GM23248 (cell line): ENCODE results near the gene ADGB. TPM values are rescaled to one million over a fixed set of nuclear protein-coding genes. Genes with fewer than 3 reads are reported as not detected.

Experiments used
- DNase-seq: peaks from one replicate; pipeline ENCODE4 v3.0.0-alpha.2; 2015
- H2AFZ ChIP-seq: fragments of 200-600 bp; sonication (generic); 2 replicates; pipeline ENCODE4 v1.6.1; 2016; ENCODE audit warnings: antibody characterized with exemption
- H3F3A ChIP-seq: fragments of 200-600 bp; sonication (generic); 2 replicates; pipeline ENCODE4 v1.6.1; 2016; ENCODE audit warnings: mild to moderate bottlenecking, antibody characterized with exemption, mixed run types; ENCODE audit not compliant: insufficient read depth
- H3K27ac ChIP-seq: fragments of 200-600 bp; sonication (generic); 2 replicates; pipeline ENCODE4 v1.5.1; 2016; ENCODE audit warnings: mild to moderate bottlenecking
- H3K27me3 ChIP-seq: fragments of 200-600 bp; sonication (generic); replicated peaks from 2 replicates; pipeline ENCODE4 v1.6.1; 2016; ENCODE audit warnings: mild to moderate bottlenecking; ENCODE audit not compliant: insufficient read depth
- H3K36me3 ChIP-seq: fragments of 200-600 bp; sonication (generic); 2 replicates; pipeline ENCODE4 v1.6.1; 2016; ENCODE audit warnings: low read depth, mild to moderate bottlenecking
- H3K4me1 ChIP-seq: fragments of 200-600 bp; sonication (generic); 2 replicates; pipeline ENCODE4 v1.6.1; 2016; ENCODE audit warnings: mild to moderate bottlenecking; ENCODE audit not compliant: insufficient read depth
- H3K4me2 ChIP-seq: fragments of 200-600 bp; sonication (generic); one replicate; pipeline ENCODE4 v1.6.1; 2016; ENCODE audit warnings: mild to moderate bottlenecking; ENCODE audit not compliant: unreplicated experiment
- H3K4me3 ChIP-seq: fragments of 200-600 bp; sonication (generic); 2 replicates; pipeline ENCODE4 v1.5.1; 2016; ENCODE audit warnings: mild to moderate bottlenecking
- H3K79me2 ChIP-seq: fragments of 200-600 bp; sonication (generic); 2 replicates; pipeline ENCODE4 v1.6.1; 2016; ENCODE audit warnings: mild to moderate bottlenecking; ENCODE audit not compliant: insufficient read depth
- H3K9ac ChIP-seq: fragments of 200-600 bp; sonication (generic); 2 replicates; pipeline ENCODE4 v1.6.1; 2016; ENCODE audit warnings: mild to moderate bottlenecking
- H3K9me2 ChIP-seq: fragments of 200-600 bp; sonication (generic); 2 replicates; pipeline ENCODE4 v1.6.1; 2016; ENCODE audit warnings: mixed run types, mild to moderate bottlenecking, moderate library complexity; ENCODE audit not compliant: insufficient read depth
- H3K9me3 ChIP-seq: fragments of 200-600 bp; sonication (generic); one replicate; pipeline ENCODE4 v1.6.1; 2017; ENCODE audit warnings: low read depth
- H4K20me1 ChIP-seq: fragments of 200-600 bp; sonication (generic); 2 replicates; pipeline ENCODE4 v1.6.0; 2016; ENCODE audit not compliant: insufficient read depth
- EZH2 ChIP-seq: fragments of 200-600 bp; sonication (generic); IDR thresholded peaks from 2 replicates; pipeline ENCODE4 v1.6.1; 2018; ENCODE audit warnings: antibody characterized with exemption, mild to moderate bottlenecking; ENCODE audit not compliant: insufficient read depth, poor library complexity, severe bottlenecking
- EZH2phosphoT487 ChIP-seq: fragments of 200-600 bp; sonication (generic); IDR thresholded peaks from 2 replicates; pipeline ENCODE4 v1.6.1; 2018; ENCODE audit warnings: antibody characterized with exemption, moderate library complexity, mild to moderate bottlenecking, low read depth; ENCODE audit not compliant: insufficient read depth
- WGBS, 2 experiments: methylation state at CpG; one replicate each; pipeline ENCODE4 v1.1.6; 2015 to 2017; ENCODE audit warnings: low lambda C conversion rate in 2 of 2, low coverage in 1 of 2; ENCODE audit errors: missing lambda C conversion rate in 2 of 2; 5-methylcytosine and 5-hydroxymethylcytosine counted together
- in situ Hi-C: fragments of 300-500 bp; cut with MboI; formaldehyde crosslinking; loops from 2 replicates; pipeline ENCODE4 v1.15.0; 2020
- polyA plus RNA-seq: library from polyadenylated mRNA; unstranded; fragments of >200 nt; fragmentation: Nextera tagmentation; extraction: Ambion mirVana; gene quantifications from 2 replicates; pipeline ENCODE4 v1.2.1, GENCODE V29; 2016
- total RNA-seq: library from RNA; depleted of rRNA; stranded (reverse); fragments of >200 nt; shearing (Covaris generic); gene quantifications from 2 replicates; pipeline ENCODE4 v1.2.3, GENCODE V29; 2014

ADGB gene
- total and polyA plus RNA-seq, 2 experiments from 2014 or later: not detected

DNA sequence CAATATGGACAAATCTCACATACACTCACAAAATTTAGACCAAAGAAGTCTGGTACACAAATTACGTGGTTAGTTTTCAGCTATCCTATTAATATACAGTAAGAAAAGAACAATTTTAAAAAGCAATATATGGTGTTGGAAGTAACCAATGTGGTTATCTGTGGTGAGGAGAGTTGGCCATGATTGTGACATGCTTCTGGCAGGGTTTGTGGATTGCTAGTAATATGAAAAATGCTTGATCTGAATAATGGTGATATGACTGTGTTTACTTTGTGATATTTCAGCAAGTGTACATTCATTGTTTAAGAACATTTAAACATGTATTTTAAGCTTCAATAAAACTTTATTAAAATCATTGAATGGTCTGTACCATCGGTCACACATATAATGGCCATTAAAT is 99.1 kb downstream of the ADGB start:
- no peaks in the 10 kb centered on the region for H3F3A ChIP-seq
- TF ChIP-seq EZH2 (no peak), EZH2phosphoT487 (no peak)
- H3K27ac ChIP-seq: no peak overlapping the region
- no peak overlapping the region for H3K9ac ChIP-seq
- no peak overlapping the region for H3K4me2 ChIP-seq
- H3K4me3 ChIP-seq: no peak overlapping the region
- 80 to 85% methylated on average over 2 of the region's 2 CpGs for WGBS, 2 experiments
- no peaks in the 10 kb centered on the region for H4K20me1 ChIP-seq
- H3K27me3 ChIP-seq: no peaks in the 10 kb centered on the region
- no peaks in the 10 kb centered on the region for H3K36me3 ChIP-seq
- H3K9me3 ChIP-seq: no peaks in the 10 kb centered on the region
- in situ Hi-C loops: no loop called here
- no peaks in the 10 kb centered on the region for H3K4me1 ChIP-seq
- H3K9me2 ChIP-seq: no peaks in the 10 kb centered on the region
- no peak overlapping the region for H2AFZ ChIP-seq
- no peaks in the 10 kb centered on the region for H3K79me2 ChIP-seq
- no peak for DNase-seq

DNA sequence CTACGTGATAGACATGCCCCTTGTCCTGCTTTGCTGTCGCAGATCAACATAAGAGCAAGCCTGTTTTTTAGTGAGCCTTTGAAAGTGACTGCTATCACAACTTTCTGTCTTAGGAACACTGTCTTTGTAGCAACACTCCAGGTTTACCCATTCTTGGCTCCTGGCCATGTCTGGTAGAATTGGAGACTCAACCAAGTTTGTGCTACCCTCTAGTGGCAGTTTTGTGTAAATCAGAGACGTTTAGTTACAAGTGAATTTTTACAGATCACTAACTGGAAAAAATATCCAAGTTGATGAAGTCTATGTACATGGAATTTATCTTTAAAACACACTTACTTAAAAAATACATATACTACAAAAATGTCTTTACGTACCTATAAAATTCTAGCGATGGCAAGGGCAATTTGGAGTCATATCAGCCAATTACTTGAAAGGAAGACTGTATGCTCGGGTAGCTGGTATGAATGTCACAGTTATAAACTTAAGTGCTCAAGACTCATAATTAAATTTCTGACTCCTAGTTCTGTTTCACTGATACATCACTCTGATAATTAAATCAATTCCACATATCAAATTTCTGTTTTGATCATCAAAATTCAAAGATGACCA is 101.4 kb downstream of the ADGB start:
- H2AFZ ChIP-seq: no peak overlapping the region
- TF ChIP-seq EZH2: no peak
- TF ChIP-seq EZH2phosphoT487: no peak
- H4K20me1 ChIP-seq: no peaks in the 10 kb centered on the region
- H3F3A ChIP-seq: no peaks in the 10 kb centered on the region
- H3K9ac ChIP-seq: no peak overlapping the region
- H3K9me3 ChIP-seq: no peaks in the 10 kb centered on the region
- no peaks in the 10 kb centered on the region for H3K9me2 ChIP-seq
- H3K27ac ChIP-seq: no peak overlapping the region
- H3K4me1 ChIP-seq: no peaks in the 10 kb centered on the region
- DNase-seq: peak; percentile 91
- H3K27me3 ChIP-seq: no peaks in the 10 kb centered on the region
- no peak overlapping the region for H3K4me3 ChIP-seq
- H3K79me2 ChIP-seq: no peaks in the 10 kb centered on the region
- H3K36me3 ChIP-seq: no peaks in the 10 kb centered on the region
- 22 to 26% methylated on average over 6 of the region's 6 CpGs for WGBS, 2 experiments
- H3K4me2 ChIP-seq: no peak overlapping the region
- in situ Hi-C loops: no loop called here

DNA sequence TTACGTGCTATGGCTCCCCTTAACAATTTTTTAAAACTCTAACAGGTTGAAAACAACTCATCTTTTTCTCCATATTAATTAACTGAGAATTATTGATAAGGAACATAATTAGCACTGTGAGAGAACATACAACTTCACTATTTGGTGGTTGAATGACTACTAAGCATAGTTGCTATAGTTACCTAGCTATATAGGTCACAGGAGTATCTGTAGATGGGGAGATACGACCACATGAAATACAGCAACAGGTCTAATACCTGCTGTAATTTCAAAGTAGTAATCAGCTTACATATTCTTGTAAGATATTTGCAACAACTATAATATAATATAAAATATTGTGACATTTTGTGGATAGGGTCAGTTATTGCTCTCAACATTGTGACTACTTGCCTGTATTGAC is 102.9 kb downstream of the ADGB start:
- in situ Hi-C loops: no loop called here
- DNase-seq: no peak
- no peaks in the 10 kb centered on the region for H3K9me2 ChIP-seq
- no peaks in the 10 kb centered on the region for H3K36me3 ChIP-seq
- H3K27ac ChIP-seq: no peak overlapping the region
- TF ChIP-seq EZH2phosphoT487: no peak
- no peak for TF ChIP-seq EZH2
- H3K4me2 ChIP-seq: no peak overlapping the region
- H4K20me1 ChIP-seq: no peaks in the 10 kb centered on the region
- no peak overlapping the region for H2AFZ ChIP-seq
- no peaks in the 10 kb centered on the region for H3K9me3 ChIP-seq
- 39 to 42% methylated on average over 2 of the region's 2 CpGs for WGBS, 2 experiments
- no peaks in the 10 kb centered on the region for H3K27me3 ChIP-seq
- H3K9ac ChIP-seq: no peak overlapping the region
- H3K4me3 ChIP-seq: no peak overlapping the region
- H3K79me2 ChIP-seq: no peaks in the 10 kb centered on the region
- H3F3A ChIP-seq: no peaks in the 10 kb centered on the region
- no peaks in the 10 kb centered on the region for H3K4me1 ChIP-seq

DNA sequence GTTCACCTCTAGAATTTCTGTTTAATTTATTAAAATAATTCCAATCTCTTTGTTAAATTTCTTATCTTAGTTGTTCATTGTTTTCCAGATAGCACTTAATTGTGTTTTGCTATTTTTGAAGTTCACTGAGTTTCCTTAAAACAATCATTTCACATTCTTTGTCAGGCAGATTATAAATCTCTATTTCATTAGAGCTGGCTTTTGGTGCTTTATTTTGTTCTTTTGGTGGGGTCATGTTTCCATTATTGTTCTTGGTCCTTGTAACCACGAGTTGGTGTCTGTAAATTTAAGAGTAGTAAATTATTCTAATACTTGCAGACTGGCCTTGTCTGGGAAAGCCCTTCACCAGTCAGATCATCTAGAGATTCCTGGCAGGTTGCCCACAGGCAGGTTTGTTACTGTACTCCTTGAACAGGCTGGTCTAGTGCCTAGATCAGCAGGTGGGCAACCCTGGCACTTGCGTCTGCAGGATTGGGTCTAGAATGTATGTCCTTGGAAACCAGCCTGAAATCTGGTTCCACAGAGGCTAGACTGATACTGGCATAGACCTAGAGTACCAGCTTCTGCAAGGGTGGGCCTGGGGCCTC is 110.4 kb downstream of the ADGB start:
- in situ Hi-C loops: no loop called here

More for the DNA sequence above, 110.4 kb downstream of the ADGB start:
- DNase-seq: no peak
- Histone ChIP-seq H3K79me2 (no peaks in the 10 kb centered on the region), H3K36me3 (no peaks in the 10 kb centered on the region), H3K9me2 (no peaks in the 10 kb centered on the region), H3F3A (no peaks in the 10 kb centered on the region), H3K27me3 (no peaks in the 10 kb centered on the region), H3K27ac (no peak overlapping the region), H3K4me1 (no peaks in the 10 kb centered on the region), H4K20me1 (no peaks in the 10 kb centered on the region), H3K9ac (no peak overlapping the region), H2AFZ (no peak overlapping the region), H3K4me2 (no peak overlapping the region), H3K4me3 (no peak overlapping the region), H3K9me3 (no peaks in the 10 kb centered on the region)
- TF ChIP-seq EZH2phosphoT487: no peak
- no peak for TF ChIP-seq EZH2
- WGBS, 2 experiments: 42 to 52% methylated on average over 2 of the region's 2 CpGs
